DMS153 treated with DMSO at 0.1 percent for 48 hours (cell line): ENCODE results near the gene RAD51B.
"Not testable (repeated sequence)": the region's sequence is repeated elsewhere in the genome, so short reads cannot be mapped to it uniquely, and the experiment has no call there.

ENCODE experiments used
- DNase-seq: peaks from one replicate; lab custom pipeline; 2025; ENCODE audit not compliant: unreplicated experiment; lab: John Stamatoyannopoulos, UW

RAD51B gene

DNA sequence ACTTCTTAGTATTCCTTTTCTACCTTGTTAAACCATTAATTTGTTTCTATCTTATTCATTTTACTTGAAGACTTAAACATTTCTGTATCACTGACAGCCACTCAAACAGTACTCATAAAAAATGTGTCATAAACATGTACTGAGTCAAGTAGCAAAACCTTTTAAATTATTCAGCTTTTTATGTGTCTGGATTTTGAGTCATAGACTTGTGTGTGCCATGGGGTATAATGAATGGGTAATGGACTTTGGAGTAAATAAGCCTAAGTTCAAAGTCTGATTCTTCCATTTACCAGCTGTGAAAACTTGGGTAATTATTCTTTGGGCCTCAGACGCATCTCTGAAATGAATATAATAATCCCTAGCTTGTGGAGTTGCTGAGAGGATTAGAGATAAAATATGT is 199.0 kb downstream of the RAD51B start:
- no peak for DNase-seq

DNA sequence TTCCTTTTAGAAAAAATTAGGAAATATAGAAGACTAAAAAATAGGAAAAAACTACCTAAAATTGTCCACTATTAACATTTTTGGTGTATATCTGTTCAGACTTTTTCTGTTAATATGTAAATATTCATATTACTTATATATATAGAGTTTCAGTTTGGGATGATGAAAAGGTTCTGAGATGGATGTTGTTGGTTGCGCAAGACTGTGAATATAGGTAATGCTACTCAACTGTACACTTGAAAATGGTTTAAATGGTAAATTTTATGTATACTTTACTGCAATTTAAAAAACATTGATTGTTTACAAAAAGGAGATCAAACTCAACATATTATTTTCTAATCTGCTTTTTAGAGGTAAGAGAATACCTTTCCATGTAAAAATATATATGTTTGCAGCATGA is 200.9 kb downstream of the RAD51B start:
- no peak for DNase-seq

DNA sequence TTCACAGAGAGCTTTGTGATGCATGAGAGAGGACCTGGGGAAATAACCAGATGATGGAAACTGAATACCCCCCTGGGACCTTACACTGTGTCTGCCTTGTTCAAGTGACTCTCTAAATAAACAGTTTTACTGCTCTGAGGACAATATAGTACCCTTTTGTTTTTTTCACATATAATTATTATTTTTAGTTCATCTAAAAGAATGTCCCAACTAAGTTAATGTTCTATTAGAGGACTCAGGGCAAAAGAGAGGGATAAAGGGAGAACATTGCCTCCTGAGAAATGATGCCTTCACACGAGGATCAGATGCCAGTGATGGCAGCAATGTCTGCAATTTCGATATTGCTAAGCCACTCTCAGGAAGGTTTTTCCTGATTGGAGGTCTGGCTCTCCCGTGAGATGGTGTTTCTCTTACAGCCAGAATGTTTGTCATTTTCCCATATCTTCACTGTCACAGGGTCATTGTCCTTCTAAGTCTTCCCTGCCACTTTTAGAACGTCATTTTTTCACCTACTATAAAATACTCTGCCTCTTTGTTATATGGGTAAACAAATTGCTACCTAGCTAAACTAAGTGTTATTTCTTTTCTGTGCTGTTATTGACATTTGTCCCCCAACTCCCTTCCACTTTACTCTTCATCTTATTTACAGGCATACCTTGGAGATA is 201.6 kb downstream of the RAD51B start:
- DNase-seq: peak; percentile 85

DNA sequence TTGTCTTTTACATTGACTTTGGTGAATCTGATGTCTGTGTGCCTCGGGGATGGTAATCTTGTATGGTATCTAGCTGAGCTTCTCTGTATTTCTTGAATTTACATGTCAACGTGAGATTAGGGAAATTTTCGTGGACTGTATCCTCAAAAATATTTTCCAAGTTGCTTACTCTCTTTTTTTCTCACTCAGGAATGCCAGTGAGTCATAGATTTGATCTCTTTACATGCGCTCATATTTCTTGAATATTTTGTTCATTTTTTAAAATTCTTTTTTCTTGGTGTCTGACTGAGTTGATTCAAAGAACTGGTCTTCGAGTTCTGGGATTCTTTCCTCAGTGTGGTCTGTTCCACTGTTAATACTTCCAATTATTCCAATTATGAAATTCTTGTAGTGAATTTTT is 207.7 kb downstream of the RAD51B start:
- no peak for DNase-seq

DNA sequence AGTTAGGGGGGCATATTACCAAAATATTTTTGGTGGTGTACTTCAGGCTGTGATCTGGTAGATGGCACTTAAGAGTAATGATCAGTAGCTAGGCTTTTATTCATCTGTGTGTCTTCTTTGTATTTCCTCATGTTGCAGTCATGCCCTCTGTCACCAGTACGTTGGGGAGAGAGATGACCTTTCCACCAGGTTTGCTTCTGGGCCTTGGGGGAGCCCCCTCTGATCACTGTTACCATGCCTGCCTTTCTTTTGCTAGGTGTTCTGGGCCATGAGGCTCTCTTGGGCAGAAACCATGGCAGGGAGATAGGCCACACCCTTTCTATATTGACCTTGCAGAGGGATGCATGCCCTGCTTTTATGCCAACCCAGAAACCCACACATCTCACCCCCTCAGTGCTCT is 208.5 kb downstream of the RAD51B start:
- no peak for DNase-seq

DNA sequence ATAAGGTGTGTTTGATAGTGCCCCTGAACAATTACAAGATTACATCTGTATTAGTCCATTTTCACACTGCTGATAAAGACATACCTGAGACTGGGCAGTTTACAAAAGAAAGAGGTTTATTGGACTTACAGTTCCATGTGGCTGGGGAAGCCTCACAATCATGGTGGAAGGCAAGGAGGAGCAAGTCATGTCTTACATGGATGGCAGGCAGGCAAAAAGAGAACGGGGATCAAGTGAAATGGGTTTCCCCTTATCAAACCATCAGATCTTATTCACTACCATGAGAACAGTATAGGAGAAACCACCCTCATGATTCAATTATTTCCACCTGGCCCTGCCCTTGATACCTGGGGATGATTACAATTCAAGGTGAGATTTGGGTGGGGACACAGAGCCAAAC is 211.4 kb downstream of the RAD51B start:
- DNase-seq: not testable (repeated sequence)

DNA sequence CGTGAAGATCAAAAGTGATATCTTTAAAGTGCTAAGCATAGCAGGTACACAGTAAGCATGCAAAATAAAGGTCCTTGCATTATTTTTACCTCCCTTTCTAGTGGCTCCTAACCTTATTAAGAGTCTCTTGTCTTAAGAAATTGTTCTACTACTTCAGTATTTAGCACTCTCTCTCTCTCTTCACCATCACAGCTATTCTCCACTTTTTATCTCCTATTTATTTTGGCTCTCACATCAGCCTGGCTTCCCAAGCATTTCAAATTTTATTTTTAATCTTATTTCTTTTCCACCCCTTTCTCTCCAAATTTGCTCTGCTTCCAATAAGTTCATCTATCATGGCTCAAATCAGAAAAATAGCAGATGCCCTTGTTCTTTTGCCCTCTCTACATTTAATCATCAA is 212.6 kb downstream of the RAD51B start:
- DNase-seq: no peak

DNA sequence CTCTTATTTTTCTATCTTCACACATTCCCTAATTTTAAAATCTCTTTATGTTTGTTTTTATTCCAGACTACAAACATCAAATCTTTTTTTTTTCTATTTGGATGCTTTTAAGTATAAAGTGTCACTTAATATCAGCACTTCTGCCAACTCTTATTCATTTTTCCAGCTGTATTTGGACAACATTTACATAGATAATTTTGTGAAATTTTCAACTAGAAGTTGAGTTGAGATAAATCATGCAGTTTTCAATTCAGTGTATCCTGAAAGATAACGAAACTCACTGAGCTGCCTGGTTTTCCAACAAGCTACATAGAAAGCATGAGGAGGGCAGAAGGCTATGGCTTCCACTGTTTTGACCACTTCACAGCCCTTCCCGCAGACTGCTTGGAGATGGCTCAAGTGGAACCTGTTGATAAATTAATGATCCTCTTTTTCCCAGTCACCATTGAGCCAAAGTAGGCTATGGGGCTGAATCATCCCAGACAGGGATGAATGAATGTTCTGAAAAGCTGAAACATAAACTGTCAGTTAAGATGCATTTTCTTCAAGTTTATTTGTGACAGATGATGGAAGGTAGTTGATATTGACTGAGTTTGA is 213.9 kb downstream of the RAD51B start:
- DNase-seq: no peak

DNA sequence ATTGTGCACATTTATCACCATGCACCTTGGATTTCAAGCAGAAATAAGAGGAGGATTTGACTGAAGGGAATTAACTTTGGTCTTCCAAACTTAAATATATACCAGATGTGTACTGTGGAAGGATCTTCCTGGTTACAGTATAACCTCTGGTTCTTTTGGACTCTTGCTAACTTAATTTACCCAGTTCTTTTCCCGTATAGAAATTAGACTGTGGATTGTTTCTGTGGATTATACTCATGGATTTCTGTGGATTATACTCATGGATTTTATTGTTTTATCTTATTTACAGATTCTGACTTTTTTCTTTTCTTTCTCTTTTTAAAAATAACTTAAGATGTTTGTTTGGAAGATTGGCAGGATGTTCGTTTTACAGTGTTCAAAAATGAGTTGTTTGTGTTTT is 215.3 kb downstream of the RAD51B start:
- DNase-seq: no peak

DNA sequence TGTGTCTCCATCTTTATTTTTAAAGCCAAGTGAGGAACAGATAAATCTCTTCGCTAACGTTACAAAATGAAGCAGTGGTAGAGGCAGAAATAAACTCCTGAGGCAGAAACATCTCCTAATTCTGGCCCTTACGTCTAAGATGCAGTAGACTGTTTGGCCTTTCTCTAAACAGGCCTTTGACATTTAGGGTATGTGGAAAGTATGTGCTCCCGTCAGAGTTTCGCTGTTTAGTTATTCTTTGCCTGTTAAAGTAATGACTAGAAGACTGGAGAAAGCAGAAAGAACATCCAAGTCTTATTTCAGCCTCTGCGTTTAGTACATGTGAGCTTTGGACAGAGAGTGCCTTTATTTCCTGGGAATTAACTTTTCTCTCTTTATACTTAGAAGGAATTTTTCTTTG is 216.6 kb downstream of the RAD51B start:
- no peak for DNase-seq

DNA sequence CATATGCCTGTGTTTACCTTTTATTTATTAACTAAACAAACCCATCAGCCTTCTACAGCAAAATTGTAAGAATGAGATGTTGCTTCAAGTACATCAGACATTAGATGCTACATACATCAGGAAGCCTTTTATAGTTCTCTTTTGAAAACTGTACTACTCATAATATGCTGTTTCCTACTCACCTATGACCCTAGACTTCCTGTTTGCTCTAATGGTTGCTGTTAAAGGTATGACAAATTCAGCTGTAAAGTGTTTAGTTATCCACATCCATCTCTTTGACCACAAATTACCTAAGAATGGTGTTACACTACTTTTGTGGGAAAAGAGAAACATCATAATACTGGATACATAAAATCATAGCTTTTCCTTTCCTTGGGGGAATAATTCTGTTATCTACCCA is 220.0 kb downstream of the RAD51B start:
- DNase-seq: no peak

DNA sequence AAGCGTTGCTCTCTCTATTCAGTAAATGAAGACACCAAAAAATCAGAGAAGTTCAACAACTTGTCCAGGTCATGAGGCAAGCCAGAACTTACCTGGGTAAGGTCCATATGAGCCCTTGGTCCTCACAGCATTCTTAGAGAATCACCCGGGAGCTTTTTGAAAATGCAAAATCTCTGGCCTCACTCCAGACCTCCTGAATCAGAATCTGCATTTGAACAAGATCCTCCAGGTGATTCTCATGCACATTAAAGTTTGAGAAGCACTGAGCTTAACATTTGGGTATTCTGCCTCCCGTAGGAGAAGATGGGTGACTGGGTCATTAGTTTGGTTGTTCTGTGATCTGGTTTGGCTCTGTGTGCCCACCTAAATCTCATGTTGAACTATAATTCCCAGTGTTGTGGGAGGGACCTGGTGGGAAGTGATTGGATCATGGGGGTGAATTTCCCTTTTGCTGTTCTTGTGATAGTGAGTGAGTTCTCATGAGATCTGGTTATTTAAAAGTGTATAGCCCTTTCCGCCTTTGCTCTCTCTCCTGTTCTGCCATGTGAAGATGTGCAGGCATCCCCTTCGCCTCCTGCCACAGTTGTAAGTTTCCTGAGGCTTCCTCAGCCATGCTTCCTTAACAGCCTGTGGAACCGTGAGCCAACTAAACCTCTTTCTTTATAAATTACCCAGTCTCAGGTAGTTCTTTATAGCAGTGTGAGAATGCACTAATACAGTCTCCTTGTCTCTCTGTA is 221.2 kb downstream of the RAD51B start:
- no peak for DNase-seq

DNA sequence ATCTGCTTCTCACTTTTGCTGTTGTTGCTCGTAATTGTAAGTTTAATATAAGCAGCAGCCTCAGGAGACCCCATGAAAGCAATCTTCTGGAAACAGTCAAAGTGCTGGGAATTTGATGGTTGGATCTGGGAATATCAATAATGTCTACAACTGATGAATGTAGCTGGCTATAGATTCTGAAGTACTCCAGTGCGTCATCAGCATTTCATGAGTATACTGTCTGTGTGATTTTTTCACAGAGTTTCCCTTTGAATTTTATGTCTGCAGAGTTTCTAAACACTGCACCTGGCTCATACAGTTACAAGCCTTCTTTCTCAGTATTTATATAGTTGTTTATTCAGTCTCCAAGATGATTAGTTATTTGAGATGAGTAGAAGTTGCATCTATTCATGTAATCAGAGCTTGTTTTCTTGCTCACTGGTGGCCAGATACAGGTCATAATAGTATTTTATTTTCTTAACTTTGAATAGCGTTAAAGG is 222.3 kb downstream of the RAD51B start:
- no peak for DNase-seq

DNA sequence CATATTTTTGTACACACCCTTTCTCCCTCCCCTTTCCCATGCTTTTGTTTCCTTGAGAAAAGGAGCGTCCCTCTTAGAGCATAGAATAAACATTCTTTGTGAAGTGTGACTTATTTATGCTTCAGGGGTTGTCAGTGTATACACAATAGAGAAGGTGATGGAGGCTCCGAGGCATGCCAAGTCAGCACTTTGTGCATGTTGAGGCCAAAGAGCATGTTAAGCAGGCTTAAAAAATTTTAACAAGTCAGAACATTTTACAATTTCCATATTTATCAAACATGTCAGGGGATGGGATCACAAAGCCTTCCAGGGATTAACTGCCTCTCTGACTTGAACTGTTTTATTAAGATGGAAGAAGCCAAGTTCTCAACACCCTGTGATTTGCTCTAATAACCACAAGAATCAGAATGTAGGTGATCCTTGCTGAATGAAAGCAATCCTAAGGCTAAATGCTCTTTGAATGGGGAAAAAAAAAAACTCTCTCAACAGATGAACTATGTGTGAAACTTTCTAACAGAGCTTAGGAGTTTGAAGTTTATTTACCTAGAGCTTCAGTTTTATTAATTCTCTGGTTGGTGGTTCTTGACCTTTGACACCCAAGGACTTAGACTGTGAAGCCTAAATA is 223.1 kb downstream of the RAD51B start:
- DNase-seq: no peak

DNA sequence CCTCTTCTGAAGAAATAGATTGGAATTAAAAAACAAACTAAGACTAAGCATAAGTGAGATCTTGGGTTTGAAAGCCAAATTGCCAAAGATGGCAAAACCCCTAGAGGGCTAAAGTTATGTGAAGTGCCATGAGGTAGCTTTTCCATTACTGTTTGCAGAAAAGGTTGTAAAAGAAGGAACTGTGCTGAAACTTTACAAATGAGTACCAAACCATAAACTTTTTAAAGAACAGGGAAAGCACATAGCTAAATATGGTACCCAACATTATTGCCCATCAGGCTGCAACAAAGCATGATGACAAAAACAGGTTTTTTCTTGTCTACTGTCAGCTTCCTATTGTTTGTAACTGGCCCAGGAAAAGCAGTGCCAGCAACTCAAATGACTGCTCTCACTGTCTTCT is 224.2 kb downstream of the RAD51B start:
- DNase-seq: no peak

DNA sequence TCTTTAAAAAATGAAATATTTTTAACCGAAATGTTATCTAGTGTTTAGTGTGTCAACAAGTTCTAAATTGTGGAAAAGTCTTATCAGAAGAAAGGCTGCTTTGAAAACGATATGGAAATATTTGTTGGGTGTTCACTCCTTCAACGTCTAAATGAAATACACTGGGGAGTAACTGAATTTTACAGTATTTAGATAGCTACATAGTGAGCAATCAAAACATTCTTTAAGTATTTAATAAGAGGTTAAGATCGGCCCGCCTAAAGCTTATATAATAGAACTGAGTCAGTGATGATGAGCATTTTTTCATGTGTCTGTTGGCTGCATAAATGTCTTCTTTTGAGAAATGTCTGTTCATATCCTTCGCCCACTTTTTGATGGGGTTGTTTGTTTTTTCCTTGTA is 228.3 kb downstream of the RAD51B start:
- DNase-seq: no peak

DNA sequence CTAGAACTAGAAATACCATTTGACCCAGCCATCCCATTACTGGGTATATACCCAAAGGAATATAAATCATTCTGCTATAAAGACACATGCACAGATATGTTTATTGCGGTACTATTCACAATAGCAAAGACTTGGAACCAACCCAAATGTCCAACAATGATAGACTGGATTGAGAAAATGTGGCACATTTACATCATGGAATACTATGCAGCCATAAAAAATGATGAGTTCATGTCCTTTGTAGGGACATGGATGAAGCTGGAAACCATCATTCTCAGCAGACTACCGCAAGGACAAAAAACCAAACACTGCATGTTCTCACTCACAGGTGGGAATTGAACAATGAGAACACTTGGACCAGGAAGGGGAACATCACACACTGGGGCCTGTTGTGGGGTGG is 229.2 kb downstream of the RAD51B start:
- not testable (repeated sequence) for DNase-seq

DNA sequence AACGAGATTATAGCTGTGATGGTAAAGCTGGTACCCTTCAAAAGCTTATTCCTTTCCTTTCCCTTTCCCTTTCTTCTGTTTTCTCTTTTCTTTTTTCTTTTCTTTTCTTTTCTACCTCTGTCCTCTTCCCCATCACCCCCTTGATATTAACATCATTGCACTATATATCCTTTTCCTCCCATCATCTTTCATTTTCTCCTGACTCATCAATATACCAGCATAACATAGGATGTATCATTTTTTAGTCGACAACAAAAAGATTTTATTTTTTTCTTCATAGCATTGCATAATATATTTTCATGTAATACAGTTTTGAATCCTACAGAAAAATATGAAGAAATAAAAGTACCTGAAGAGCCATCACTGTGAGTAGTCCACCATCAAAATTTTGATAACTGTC is 230.6 kb downstream of the RAD51B start:
- DNase-seq: no peak

DNA sequence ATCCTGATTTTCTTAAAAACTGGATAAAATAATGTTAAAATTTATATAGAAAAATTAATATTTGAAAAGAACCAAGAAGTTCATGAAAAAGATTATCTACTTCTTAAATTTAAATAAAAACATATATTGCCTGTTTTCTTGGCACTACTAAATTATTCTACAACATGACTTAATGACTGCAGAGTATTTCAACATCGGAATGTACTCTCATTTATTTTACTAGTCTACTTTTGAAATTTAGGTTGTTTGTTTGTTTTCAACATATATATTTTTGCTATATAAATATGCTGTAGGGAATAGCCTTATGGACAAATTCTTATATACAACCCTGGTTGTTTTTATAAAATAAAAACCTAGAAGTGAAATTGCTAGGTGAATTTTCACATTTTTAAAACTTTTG is 231.6 kb downstream of the RAD51B start:
- no peak for DNase-seq

DNA sequence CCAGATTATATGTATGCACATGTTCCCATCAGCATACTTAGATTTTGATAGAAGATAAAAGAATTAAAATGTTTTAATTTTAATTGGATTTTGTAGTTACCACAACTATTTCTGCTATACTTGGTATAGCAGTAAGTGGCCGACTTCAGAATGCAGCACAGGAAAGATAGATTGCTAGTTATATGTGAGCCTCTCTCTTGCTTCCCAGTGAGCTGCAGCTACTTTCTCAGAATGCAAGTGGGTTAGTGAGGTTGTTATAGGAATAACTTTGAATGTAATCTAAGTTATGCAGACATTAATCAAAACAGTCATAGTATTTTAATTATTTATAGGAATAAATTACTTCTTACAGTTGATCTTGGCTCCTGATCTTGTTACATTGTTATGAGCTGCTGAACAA is 240.6 kb downstream of the RAD51B start:
- DNase-seq: no peak

DNA sequence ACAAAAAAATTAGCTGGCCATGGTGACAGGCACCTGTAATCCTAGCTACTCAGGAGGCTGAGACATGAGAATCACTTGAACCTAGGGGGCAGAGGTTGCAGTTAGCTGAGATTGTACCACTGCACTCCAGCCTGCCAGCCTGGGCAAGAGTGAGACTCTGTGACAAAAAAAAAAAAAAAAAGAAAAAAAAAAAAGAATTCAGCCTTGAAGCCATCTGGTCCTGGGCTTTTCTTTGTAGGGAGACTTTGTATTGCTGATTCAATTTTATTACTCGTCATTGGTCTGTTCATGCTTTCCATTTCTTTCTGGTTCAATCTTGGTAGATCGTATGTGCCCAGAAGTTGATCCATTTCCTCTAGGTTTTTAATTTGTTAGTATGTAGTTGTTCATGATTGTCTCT is 243.1 kb downstream of the RAD51B start:
- no peak for DNase-seq

DNA sequence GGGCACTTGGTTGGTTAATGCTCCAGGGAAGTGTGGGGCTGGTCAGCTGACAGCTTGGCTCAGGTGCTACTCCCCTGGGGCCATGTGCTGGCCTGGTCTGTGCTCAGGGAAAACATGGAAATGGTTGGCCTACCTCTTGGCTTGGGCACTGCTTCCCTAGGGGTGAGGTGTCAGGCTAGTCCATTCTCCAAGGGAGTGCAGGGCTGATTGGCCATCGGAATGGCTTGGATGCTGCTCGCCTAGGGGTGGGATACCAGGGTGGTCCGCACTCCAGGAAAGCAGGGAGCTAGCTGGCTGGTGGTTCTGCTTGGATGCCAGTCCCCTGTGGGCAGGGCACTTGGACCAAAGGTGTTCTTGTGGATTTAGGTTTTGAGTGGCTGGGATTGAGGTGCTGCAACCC is 245.7 kb downstream of the RAD51B start:
- no peak for DNase-seq
